Coronary artery (tissue), 2 donors: ENCODE results near the gene ZNF691.
"Not testable (repeated sequence)": the region's sequence is repeated elsewhere in the genome, so short reads cannot be mapped to it uniquely, and the experiment has no call there.

Source experiments
- DNase-seq: peaks from one replicate; pipeline ENCODE4 v3.0.0-alpha.2; 2017; ENCODE audit warnings: low spot score
- H3K27ac ChIP-seq, 2 donors: fragments of 200-600 bp; sonication (generic); one replicate each; pipeline ENCODE4 v1.5.1; 2016 to 2019
- H3K4me3 ChIP-seq: fragments of 200-600 bp; sonication (generic); 2 replicates; pipeline ENCODE4 v1.5.1; 2016; ENCODE audit warnings: mild to moderate bottlenecking, moderate library complexity
- TF ChIP-seq, protein P1 (sequence below): fragments of 200-600 bp; sonication (generic); IDR thresholded peaks from one replicate; pipeline ENCODE4 v1.5.1; 2019; ENCODE audit warnings: antibody characterized with exemption

The ZNF691 gene

DNA sequence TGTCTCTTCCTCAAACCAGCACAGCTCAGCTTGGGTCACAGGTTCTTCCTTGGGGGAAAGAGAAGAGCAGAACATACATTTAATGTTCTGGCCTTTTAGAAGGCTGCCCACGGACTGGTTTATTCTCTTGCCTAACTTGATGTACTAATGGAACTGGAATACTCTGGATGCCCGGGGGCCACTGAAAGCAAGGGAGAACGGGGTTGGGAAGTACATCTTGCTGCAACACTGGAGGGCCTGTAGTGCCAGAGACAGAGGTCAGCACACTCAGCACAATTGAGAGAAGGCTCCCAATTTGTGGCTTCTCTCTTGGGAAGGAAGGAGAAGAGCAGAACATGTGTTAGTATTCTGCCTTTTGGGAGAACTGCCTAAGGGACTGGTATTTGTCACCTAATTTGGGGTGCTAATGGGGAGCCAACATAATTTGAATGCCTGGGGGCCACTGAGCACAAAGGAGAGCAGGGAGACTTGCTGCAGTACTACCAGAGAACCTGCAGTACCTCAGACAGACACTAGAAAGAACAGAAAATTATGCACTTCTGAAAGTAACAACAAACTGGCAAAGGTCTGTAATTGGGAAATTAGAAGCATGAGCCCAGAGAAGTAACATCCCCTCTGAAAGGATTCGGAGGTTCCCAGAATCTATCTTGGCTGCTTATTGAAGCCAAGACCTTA, 14.1 kb downstream of the ZNF691 start:
- DNase-seq = no peak
- no peak overlapping the region for H3K4me3 ChIP-seq
- TF ChIP-seq, protein P1, sequence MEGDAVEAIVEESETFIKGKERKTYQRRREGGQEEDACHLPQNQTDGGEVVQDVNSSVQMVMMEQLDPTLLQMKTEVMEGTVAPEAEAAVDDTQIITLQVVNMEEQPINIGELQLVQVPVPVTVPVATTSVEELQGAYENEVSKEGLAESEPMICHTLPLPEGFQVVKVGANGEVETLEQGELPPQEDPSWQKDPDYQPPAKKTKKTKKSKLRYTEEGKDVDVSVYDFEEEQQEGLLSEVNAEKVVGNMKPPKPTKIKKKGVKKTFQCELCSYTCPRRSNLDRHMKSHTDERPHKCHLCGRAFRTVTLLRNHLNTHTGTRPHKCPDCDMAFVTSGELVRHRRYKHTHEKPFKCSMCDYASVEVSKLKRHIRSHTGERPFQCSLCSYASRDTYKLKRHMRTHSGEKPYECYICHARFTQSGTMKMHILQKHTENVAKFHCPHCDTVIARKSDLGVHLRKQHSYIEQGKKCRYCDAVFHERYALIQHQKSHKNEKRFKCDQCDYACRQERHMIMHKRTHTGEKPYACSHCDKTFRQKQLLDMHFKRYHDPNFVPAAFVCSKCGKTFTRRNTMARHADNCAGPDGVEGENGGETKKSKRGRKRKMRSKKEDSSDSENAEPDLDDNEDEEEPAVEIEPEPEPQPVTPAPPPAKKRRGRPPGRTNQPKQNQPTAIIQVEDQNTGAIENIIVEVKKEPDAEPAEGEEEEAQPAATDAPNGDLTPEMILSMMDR = no peak
- no peak overlapping the region for H3K27ac ChIP-seq

DNA sequence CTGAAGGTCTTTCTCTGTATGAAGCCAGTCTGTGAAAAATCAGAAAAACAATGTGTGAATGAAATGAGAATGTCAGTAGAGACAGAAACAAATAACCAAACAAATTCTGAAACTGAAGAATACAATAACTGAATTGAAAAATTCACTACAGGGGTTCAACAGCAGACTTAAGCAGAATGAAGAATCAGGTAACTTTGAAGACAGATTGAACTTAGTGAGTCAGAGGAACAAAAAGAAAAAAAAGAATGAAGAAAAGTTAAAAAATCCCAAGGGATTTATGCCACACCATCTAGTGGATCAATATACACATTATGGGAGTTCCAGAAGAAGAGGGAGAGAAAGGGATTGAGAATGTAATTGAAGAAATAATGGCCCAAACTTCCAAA, 14.6 kb downstream of the ZNF691 start:
- Histone ChIP-seq H3K4me3 (no peak overlapping the region), H3K27ac (no peak overlapping the region)
- TF ChIP-seq, protein P1 = no peak
- DNase-seq = no peak

- TF ChIP-seq, protein P1 = no peak
- no peak overlapping the region for H3K4me3 ChIP-seq
- no peak overlapping the region for H3K27ac ChIP-seq
- no peak for DNase-seq
These were observed 20.1 kb downstream of the ZNF691 start for GRCh38 chr1:42866549-42866948.

DNA sequence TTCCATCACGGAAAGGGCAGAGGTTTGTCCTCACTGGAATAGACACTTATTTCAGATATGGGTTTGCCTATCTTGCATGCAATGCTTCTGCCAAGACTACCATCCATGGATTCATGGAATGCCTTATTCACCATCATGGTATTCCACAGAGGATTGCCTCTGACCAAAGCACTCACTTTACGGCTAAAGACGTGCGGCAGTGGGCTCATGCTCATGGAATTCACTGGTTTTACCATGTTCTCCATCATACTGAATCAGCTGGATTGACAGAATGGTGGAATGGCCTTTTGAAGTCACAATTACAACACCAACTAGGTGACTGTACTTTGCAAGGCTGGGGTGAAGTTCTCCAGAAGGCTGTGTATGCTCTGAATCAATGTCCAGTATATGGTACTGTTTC, 22.1 kb downstream of the ZNF691 start:
- DNase-seq, H3K4me3 ChIP-seq: not testable (repeated sequence)

DNA sequence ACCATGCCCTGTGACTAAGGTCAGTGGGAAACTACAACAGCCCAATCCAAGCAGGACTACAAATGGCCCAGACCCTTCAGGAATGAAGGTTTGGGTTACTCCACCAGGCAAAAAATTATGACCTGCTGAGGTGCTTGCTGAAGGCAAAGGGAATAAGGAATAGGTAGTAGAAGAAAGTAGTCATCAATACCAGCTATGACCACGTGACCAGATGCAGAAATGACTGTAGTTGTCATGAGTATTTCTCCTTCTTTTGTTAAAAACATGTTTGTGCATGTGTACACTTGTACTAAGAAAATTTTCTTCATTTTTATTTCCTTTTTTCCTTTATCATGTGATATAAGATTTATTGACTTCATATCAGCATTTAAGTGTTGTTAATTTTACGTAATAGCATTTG, 22.8 kb downstream of the ZNF691 start:
- DNase-seq, H3K4me3 ChIP-seq, H3K27ac ChIP-seq: not testable (repeated sequence)

More for the DNA sequence above, 22.1 kb downstream of the ZNF691 start:
- H3K27ac ChIP-seq = not testable (repeated sequence)

GRCh38 chr1:42869751-42870150, 23.3 kb downstream of the ZNF691 start:
- H3K27ac ChIP-seq, DNase-seq, H3K4me3 ChIP-seq: not testable (repeated sequence)

GRCh38 chr1:42873108-42873507, 26.7 kb downstream of the ZNF691 start:
- H3K27ac ChIP-seq, DNase-seq: not testable (repeated sequence)

DNA sequence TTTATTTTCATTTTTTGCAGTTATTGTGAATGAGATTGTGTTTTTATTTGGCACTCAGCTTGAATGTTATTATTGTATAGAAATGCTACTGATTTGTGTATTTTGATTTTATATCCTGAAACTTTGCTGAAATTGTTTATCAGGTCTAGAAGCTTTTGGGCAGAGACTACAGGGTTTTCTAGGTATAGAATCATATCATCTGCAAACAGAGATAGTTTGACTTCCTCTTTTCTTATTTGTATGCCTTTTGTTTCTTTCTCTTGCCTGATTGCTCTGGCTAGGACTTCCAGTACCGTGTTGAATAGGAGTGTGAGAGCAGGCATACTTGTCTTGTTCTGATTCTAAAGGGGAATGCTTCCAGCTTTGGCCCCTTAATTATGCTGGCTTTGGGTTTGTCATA, 27.3 kb downstream of the ZNF691 start:
- TF ChIP-seq, protein P1 = no peak
- DNase-seq = no peak
- Histone ChIP-seq H3K27ac (no peak overlapping the region), H3K4me3 (no peak overlapping the region)

More at GRCh38 chr1:42873108-42873507, 26.7 kb downstream of the ZNF691 start:
- H3K4me3 ChIP-seq = not testable (repeated sequence)

DNA sequence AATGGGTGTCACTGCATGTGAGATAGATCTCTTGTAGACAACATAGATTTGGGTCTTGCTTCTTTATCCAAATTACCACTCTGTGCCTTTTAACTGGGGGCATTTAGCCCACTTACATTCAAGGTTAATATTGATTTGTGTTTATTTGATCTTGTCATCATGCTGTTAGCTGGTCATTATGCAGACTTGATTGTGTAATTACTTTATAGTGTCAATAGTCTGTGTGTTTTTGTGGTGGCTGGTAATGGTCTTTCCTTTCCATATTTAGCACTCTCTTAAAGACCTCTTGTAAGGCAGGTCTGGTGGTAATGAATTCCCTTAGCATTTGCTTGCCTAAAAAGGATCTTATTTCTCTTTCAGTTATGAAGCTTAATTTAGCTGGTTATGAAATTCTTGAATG, 29.6 kb downstream of the ZNF691 start:
- DNase-seq = no peak
- TF ChIP-seq, protein P1 = no peak
- H3K27ac ChIP-seq = no peak overlapping the region

More for the DNA sequence above, 29.6 kb downstream of the ZNF691 start:
- no peak overlapping the region for H3K4me3 ChIP-seq
